HepG2 (cell line): ENCODE data around the gene NUDT19. TPM values are rescaled to one million over a fixed set of nuclear protein-coding genes. Genes with fewer than 3 reads are reported as not detected.
A peak's percentile ranks its signal among the peaks of the same experiment; 100 is the strongest.

ENCODE experiments used
- NFKB2 ChIP-seq: sonication (generic); formaldehyde crosslinking; IDR thresholded peaks from 2 replicates; pipeline ENCODE4 v1.4.0; 2020; ENCODE audit warnings: missing genetic modification reagents, borderline replicate concordance
- NR2C2 ChIP-seq: sonication (generic); formaldehyde crosslinking; IDR thresholded peaks from 2 replicates; pipeline ENCODE4 v1.4.0; 2020; ENCODE audit warnings: missing genetic modification reagents, mild to moderate bottlenecking, moderate library complexity, borderline replicate concordance
- SALL2 ChIP-seq: sonication (generic); formaldehyde crosslinking; IDR thresholded peaks from 2 replicates; pipeline ENCODE4 v1.8.1; 2023; ENCODE audit warnings: mild to moderate bottlenecking, missing genetic modification reagents, inconsistent platforms
- TOPORS ChIP-seq: sonication (generic); formaldehyde crosslinking; IDR thresholded peaks from 2 replicates; pipeline ENCODE4 v1.8.0; 2023; ENCODE audit warnings: mild to moderate bottlenecking, missing genetic modification reagents
- ZBTB38 ChIP-seq: sonication (generic); formaldehyde crosslinking; IDR thresholded peaks from 2 replicates; pipeline ENCODE4 v1.5.1; 2020; ENCODE audit warnings: mild to moderate bottlenecking, missing genetic modification reagents
- ZEB1 ChIP-seq: IDR thresholded peaks from 2 replicates; pipeline ENCODE4 v1.6.1; 2012; ENCODE audit warnings: mild to moderate bottlenecking, low read depth, inconsistent platforms; ENCODE audit not compliant: insufficient replicate concordance
- ZKSCAN5 ChIP-seq: sonication (generic); formaldehyde crosslinking; IDR thresholded peaks from 2 replicates; pipeline ENCODE4 v1.5.1; 2020; ENCODE audit warnings: mild to moderate bottlenecking, missing genetic modification reagents
- ZNF337 ChIP-seq: sonication (generic); formaldehyde crosslinking; IDR thresholded peaks from 2 replicates; pipeline ENCODE4 v1.5.1; 2020; ENCODE audit warnings: missing genetic modification reagents, low read depth, mild to moderate bottlenecking, borderline replicate concordance
- ZNF431 ChIP-seq: sonication (generic); formaldehyde crosslinking; IDR thresholded peaks from 2 replicates; pipeline ENCODE4 v1.9.0; 2022; ENCODE audit warnings: missing genetic modification reagents, low read depth, mild to moderate bottlenecking, borderline replicate concordance
- ZNF547 ChIP-seq: sonication (generic); formaldehyde crosslinking; IDR thresholded peaks from 2 replicates; pipeline ENCODE4 v1.5.1; 2020; ENCODE audit warnings: mild to moderate bottlenecking, missing genetic modification reagents
- ZNF562 ChIP-seq: sonication (generic); formaldehyde crosslinking; IDR thresholded peaks from 2 replicates; pipeline ENCODE4 v1.8.0; 2022; ENCODE audit warnings: missing genetic modification reagents, borderline replicate concordance
- ZNF703 ChIP-seq: sonication (generic); formaldehyde crosslinking; IDR thresholded peaks from 2 replicates; pipeline ENCODE4 v1.5.1; 2020; ENCODE audit warnings: missing genetic modification reagents, mild to moderate bottlenecking, moderate library complexity, borderline replicate concordance
- ZNF790 ChIP-seq: sonication (generic); formaldehyde crosslinking; IDR thresholded peaks from 2 replicates; pipeline ENCODE4 v1.8.0; 2022; ENCODE audit warnings: missing genetic modification reagents, mild to moderate bottlenecking, borderline replicate concordance
- ZSCAN29 ChIP-seq: sonication (generic); formaldehyde crosslinking; conservative IDR thresholded peaks from 2 replicates; pipeline ENCODE4 v1.4.0; 2020; ENCODE audit warnings: mild to moderate bottlenecking, missing genetic modification reagents
- polyA plus RNA-seq, 8 experiments: library from polyadenylated mRNA; depleted of rRNA in 3 of 8; stranded (reverse) in 7 of 8; unstranded in 1 of 8; fragments of >200 nt; fragmentation: Illumina TruSeq in 4 of 8; extraction: Trizol in 4 of 8; gene quantifications; 2 replicates each; pipeline versions ENCODE4 v1.2.1 to v1.2.3, GENCODE V29; 2011 to 2016; ENCODE audit warnings: low read depth in 4 of 8, missing spikeins in 1 of 8, mixed read lengths in 1 of 8; ENCODE audit not compliant: insufficient read depth in 1 of 8
- total RNA-seq, 5 experiments: library from RNA; depleted of rRNA; stranded (reverse); fragments of >200 nt; fragmentation: Illumina TruSeq; extraction: Trizol; gene quantifications; 2 replicates each; pipeline ENCODE4 v1.2.3, GENCODE V29; 2016; ENCODE audit warnings: low read depth in 1 of 5
- TF ChIP-seq, protein P1 (sequence below): sonication (generic); formaldehyde crosslinking; IDR thresholded peaks from 2 replicates; pipeline ENCODE4 v1.4.0; 2020; ENCODE audit warnings: mild to moderate bottlenecking, missing genetic modification reagents
- TF ChIP-seq, protein P2 (sequence below): sonication (generic); formaldehyde crosslinking; IDR thresholded peaks from 2 replicates; pipeline ENCODE4 v1.8.0; 2022; ENCODE audit warnings: mild to moderate bottlenecking, missing genetic modification reagents, moderate library complexity
- TF ChIP-seq, protein P3 (sequence below): sonication (generic); formaldehyde crosslinking; IDR thresholded peaks from 2 replicates; pipeline ENCODE4 v1.8.0; 2022; ENCODE audit warnings: mild to moderate bottlenecking, missing genetic modification reagents, moderate library complexity
- TF ChIP-seq, protein P4 (sequence below): sonication (generic); formaldehyde crosslinking; IDR thresholded peaks from 2 replicates; pipeline ENCODE4 v1.4.0; 2020; ENCODE audit warnings: missing genetic modification reagents

Gene NUDT19
- total and polyA plus RNA-seq, 2 of the 13 experiments (the other 11 are each of a cell fraction or from before 2014, with no cell fraction given), result 3.1 to 3.6 TPM

DNA sequence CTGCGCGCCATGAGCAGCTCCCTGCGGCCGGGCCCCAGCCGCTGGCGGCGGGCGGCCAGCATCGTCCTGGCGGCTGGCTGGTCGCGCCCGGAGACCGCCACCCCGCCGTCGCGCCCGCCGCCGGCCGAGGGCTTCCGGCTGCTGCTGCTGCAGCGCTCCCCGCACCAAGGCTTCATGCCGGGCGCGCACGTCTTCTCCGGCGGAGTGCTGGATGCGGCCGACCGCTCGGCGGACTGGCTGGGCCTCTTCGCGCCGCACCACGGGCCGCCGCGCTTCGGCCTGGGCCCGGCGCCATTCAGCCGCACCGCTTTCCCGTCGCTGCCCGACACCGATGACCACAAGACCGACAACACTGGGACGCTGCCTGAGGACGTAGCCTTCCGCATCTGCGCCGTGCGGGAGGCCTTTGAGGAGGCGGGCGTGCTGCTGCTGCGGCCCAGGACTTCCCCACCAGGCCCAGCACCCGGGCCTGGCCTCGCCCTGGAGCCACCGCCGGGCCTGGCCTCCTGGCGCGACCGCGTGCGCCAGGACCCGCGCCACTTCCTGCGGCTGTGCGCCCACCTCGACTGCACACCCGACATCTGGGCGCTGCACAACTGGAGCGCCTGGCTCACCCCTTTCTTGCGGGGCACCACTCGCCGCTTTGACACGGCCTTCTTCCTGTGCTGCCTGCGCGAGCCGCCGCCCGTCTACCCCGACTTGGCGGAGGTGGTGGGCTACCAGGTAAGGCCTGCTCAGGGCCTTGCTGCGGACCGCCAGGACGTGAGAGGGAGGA, 518 bp downstream of the NUDT19 start (continued):
- TF ChIP-seq, protein P1, sequence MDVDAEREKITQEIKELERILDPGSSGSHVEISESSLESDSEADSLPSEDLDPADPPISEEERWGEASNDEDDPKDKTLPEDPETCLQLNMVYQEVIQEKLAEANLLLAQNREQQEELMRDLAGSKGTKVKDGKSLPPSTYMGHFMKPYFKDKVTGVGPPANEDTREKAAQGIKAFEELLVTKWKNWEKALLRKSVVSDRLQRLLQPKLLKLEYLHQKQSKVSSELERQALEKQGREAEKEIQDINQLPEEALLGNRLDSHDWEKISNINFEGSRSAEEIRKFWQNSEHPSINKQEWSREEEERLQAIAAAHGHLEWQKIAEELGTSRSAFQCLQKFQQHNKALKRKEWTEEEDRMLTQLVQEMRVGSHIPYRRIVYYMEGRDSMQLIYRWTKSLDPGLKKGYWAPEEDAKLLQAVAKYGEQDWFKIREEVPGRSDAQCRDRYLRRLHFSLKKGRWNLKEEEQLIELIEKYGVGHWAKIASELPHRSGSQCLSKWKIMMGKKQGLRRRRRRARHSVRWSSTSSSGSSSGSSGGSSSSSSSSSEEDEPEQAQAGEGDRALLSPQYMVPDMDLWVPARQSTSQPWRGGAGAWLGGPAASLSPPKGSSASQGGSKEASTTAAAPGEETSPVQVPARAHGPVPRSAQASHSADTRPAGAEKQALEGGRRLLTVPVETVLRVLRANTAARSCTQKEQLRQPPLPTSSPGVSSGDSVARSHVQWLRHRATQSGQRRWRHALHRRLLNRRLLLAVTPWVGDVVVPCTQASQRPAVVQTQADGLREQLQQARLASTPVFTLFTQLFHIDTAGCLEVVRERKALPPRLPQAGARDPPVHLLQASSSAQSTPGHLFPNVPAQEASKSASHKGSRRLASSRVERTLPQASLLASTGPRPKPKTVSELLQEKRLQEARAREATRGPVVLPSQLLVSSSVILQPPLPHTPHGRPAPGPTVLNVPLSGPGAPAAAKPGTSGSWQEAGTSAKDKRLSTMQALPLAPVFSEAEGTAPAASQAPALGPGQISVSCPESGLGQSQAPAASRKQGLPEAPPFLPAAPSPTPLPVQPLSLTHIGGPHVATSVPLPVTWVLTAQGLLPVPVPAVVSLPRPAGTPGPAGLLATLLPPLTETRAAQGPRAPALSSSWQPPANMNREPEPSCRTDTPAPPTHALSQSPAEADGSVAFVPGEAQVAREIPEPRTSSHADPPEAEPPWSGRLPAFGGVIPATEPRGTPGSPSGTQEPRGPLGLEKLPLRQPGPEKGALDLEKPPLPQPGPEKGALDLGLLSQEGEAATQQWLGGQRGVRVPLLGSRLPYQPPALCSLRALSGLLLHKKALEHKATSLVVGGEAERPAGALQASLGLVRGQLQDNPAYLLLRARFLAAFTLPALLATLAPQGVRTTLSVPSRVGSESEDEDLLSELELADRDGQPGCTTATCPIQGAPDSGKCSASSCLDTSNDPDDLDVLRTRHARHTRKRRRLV (CRISPR knock-in tag), result no peak
- TF ChIP-seq, protein P2, sequence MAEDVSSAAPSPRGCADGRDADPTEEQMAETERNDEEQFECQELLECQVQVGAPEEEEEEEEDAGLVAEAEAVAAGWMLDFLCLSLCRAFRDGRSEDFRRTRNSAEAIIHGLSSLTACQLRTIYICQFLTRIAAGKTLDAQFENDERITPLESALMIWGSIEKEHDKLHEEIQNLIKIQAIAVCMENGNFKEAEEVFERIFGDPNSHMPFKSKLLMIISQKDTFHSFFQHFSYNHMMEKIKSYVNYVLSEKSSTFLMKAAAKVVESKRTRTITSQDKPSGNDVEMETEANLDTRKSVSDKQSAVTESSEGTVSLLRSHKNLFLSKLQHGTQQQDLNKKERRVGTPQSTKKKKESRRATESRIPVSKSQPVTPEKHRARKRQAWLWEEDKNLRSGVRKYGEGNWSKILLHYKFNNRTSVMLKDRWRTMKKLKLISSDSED (CRISPR knock-in tag), result peak; percentile 90; the same call in 1 of the 2 replicates
- TF ChIP-seq NR2C2 (CRISPR knock-in tag) (0 out of 2 replicates have a peak, but pooled peaks have one; percentile 14), TOPORS (CRISPR knock-in tag) (peak; percentile 70; the same call in 1 of the 2 replicates), ZNF431 (peak; percentile 16; the same call in 1 of the 2 replicates), ZSCAN29 (CRISPR knock-in tag) (no peak), ZNF337 (CRISPR knock-in tag) (no peak), ZNF790 (CRISPR knock-in tag) (peak; percentile 54; the same call in 1 of the 2 replicates), ZKSCAN5 (no peak), ZBTB38 (CRISPR knock-in tag) (peak; percentile 98), ZNF562 (CRISPR knock-in tag) (0 out of 2 replicates have a peak, but pooled peaks have one; percentile 54), ZNF547 (CRISPR knock-in tag) (0 out of 2 replicates have a peak, but pooled peaks have one; percentile 23), ZNF703 (CRISPR knock-in tag) (no peak), ZEB1 (no peak), SALL2 (CRISPR knock-in tag) (0 out of 2 replicates have a peak, but pooled peaks have one; percentile 40), NFKB2 (CRISPR knock-in tag) (0 out of 2 replicates have a peak, but pooled peaks have one; percentile 6)
- TF ChIP-seq, protein P3, sequence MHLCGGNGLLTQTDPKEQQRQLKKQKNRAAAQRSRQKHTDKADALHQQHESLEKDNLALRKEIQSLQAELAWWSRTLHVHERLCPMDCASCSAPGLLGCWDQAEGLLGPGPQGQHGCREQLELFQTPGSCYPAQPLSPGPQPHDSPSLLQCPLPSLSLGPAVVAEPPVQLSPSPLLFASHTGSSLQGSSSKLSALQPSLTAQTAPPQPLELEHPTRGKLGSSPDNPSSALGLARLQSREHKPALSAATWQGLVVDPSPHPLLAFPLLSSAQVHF (CRISPR knock-in tag), result 0 out of 2 replicates have a peak, but pooled peaks have one; percentile 29
- TF ChIP-seq, protein P4, sequence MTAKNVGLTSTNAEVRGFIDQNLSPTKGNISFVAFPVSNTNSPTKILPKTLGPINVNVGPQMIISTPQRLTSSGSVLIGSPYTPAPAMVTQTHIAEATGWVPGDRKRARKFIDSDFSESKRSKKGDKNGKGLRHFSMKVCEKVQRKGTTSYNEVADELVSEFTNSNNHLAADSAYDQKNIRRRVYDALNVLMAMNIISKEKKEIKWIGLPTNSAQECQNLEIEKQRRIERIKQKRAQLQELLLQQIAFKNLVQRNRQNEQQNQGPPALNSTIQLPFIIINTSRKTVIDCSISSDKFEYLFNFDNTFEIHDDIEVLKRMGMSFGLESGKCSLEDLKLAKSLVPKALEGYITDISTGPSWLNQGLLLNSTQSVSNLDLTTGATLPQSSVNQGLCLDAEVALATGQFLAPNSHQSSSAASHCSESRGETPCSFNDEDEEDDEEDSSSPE (CRISPR knock-in tag), result peak; percentile 33
